ENCODE data around the gene NCF4. TPM values are rescaled to one million over a fixed set of nuclear protein-coding genes. Genes with fewer than 3 reads are reported as not detected.

NCF4 gene
- total and polyA plus RNA-seq, 2 of the 4 experiments (the other 2 are of a cell fraction) = not detected

- Histone ChIP-seq H3K79me1 (ENCODE audit: low read depth in 1 of 2, low read length in 2 of 2) (no peaks in the 10 kb centered on the region), H4K91ac (ENCODE audit: insufficient read depth, low read depth, low read length) (no peak overlapping the region), H3K4me1 (ENCODE audit: control insufficient read depth, insufficient read depth, low read length) (no peaks in the 10 kb centered on the region), H4K8ac (ENCODE audit: low read depth in 2 of 2, low read length in 2 of 2) (no peak overlapping the region), H2AK9ac (replicated peaks; ENCODE audit: low read depth, low read length, poor library complexity) (no peak overlapping the region), H3K14ac (replicated peaks; ENCODE audit: low read depth, low read length) (no peak overlapping the region), H4K20me1 (ENCODE audit: insufficient read depth, low read length) (no peaks in the 10 kb centered on the region), H3K27ac (ENCODE audit: insufficient read depth, low read length) (no peak overlapping the region), H3K36me3 (ENCODE audit: control insufficient read depth, insufficient read depth, low read length) (no peaks in the 10 kb centered on the region), H2BK120ac (ENCODE audit: low read depth, low read length) (no peak overlapping the region), H3K9ac (ENCODE audit: low read depth, low read length) (no peak overlapping the region), H3K4me3 (ENCODE audit: insufficient read depth, low read depth, low read length) (no peak overlapping the region), H3K27me3 (ENCODE audit: control insufficient read depth, insufficient read depth, low read length) (peaks cover 24% of the 10 kb centered on the region), H3K9me3 (ENCODE audit: control insufficient read depth, insufficient read depth, low read length) (0 out of 2 replicates have a peak, but pooled peaks cover 2% of the 10 kb centered on the region), H4K5ac (ENCODE audit: low read depth, low read length) (no peak overlapping the region), H2AK5ac (ENCODE audit: low read depth, low read length) (no peak overlapping the region), H2BK5ac (ENCODE audit: low read depth, low read length, poor library complexity, severe bottlenecking) (no peak overlapping the region), H3K4ac (ENCODE audit: low read depth, low read length) (no peak overlapping the region), H3K18ac (ENCODE audit: low read depth, low read length) (no peak overlapping the region), H3K9me1 (ENCODE audit: insufficient read depth, low read length) (no peaks in the 10 kb centered on the region), H2BK15ac (ENCODE audit: low read depth, low read length) (no peak overlapping the region), H3K23ac (ENCODE audit: low read depth, low read length) (no peak overlapping the region), H3K56ac (ENCODE audit: extremely low read depth, insufficient read depth, low read length) (no peak overlapping the region), H3K4me2 (ENCODE audit: low read depth, low read length) (no peak overlapping the region), H2AFZ (replicated peaks; ENCODE audit: low read length, poor library complexity) (no peak overlapping the region), H2BK20ac (ENCODE audit: low read depth, low read length) (no peak overlapping the region)
- dilution Hi-C loops (cut with HindIII; ENCODE audit: low sequenced_read_pairs, unreplicated experiment) (no loop called here), in situ Hi-C loops (cut with MboI; ENCODE audit: low sequenced_read_pairs) (no loop called here), intact Hi-C loops (cut with micrococcal nuclease) (no loop called here)
- ATAC-seq (ENCODE audit: low read depth) (no peak), DNase-seq (no peak)
- CTCF ChIA-PET = interaction anchor here (0.8 kb wide), 1 partner anchor 24 kb away, joined by 3 read pairs; no protein-coding TSS in a partner anchor
- TF ChIP-seq POLR2A (IDR thresholded peaks at IDR 0.05; ENCODE audit: low read depth, low read length) = no peak
- TF ChIP-seq, protein P1, sequence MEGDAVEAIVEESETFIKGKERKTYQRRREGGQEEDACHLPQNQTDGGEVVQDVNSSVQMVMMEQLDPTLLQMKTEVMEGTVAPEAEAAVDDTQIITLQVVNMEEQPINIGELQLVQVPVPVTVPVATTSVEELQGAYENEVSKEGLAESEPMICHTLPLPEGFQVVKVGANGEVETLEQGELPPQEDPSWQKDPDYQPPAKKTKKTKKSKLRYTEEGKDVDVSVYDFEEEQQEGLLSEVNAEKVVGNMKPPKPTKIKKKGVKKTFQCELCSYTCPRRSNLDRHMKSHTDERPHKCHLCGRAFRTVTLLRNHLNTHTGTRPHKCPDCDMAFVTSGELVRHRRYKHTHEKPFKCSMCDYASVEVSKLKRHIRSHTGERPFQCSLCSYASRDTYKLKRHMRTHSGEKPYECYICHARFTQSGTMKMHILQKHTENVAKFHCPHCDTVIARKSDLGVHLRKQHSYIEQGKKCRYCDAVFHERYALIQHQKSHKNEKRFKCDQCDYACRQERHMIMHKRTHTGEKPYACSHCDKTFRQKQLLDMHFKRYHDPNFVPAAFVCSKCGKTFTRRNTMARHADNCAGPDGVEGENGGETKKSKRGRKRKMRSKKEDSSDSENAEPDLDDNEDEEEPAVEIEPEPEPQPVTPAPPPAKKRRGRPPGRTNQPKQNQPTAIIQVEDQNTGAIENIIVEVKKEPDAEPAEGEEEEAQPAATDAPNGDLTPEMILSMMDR (conservative IDR thresholded peaks at IDR 0.05; ENCODE audit: low read depth, low read length) = no peak
- TF ChIP-seq MAZ (IDR thresholded peaks at IDR 0.05; ENCODE audit: borderline replicate concordance, low read depth, low read length) = no peak
- TF ChIP-seq RAD21 (IDR thresholded peaks at IDR 0.05; ENCODE audit: low read length) = no peak
- no peak for TF ChIP-seq BHLHE40 (IDR thresholded peaks at IDR 0.05; ENCODE audit: low read depth, low read length)
- no peak for TF ChIP-seq MXI1 (IDR thresholded peaks at IDR 0.05; ENCODE audit: borderline replicate concordance, low read depth, low read length)
- TF ChIP-seq CHD1 (IDR thresholded peaks at IDR 0.05; ENCODE audit: low read depth, low read length) = no peak
- no peak for TF ChIP-seq CEBPB (IDR thresholded peaks at IDR 0.05; ENCODE audit: low read depth, low read length)
- TF ChIP-seq USF2 (IDR thresholded peaks at IDR 0.05; ENCODE audit: low read depth, low read length) = no peak
- TF ChIP-seq, protein P2, sequence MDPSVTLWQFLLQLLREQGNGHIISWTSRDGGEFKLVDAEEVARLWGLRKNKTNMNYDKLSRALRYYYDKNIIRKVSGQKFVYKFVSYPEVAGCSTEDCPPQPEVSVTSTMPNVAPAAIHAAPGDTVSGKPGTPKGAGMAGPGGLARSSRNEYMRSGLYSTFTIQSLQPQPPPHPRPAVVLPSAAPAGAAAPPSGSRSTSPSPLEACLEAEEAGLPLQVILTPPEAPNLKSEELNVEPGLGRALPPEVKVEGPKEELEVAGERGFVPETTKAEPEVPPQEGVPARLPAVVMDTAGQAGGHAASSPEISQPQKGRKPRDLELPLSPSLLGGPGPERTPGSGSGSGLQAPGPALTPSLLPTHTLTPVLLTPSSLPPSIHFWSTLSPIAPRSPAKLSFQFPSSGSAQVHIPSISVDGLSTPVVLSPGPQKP (IDR thresholded peaks at IDR 0.05; ENCODE audit: borderline replicate concordance, low read depth, low read length) = no peak
- no peak for TF ChIP-seq RFX5 (IDR thresholded peaks at IDR 0.05; ENCODE audit: low read depth, low read length)
- TF ChIP-seq MAFK (IDR thresholded peaks at IDR 0.05; ENCODE audit: low read depth, low read length) = no peak
- no peak for TF ChIP-seq NFE2L2 (IDR thresholded peaks at IDR 0.05; ENCODE audit: low read depth, low read length)
- no peak for TF ChIP-seq SMC3 (IDR thresholded peaks at IDR 0.05; ENCODE audit: low read depth, low read length)
- no peak for TF ChIP-seq RCOR1 (IDR thresholded peaks at IDR 0.05; ENCODE audit: insufficient replicate concordance, low read length)
- TF ChIP-seq FOS (IDR thresholded peaks at IDR 0.05; ENCODE audit: low read depth, low read length) = no peak
- POLR2A ChIA-PET (ENCODE audit: unreplicated experiment) = no interaction called here
- WGBS, 2 experiments (ENCODE audit: extremely low coverage in 2 of 2, insufficient read length in 1 of 2) = 20% methylated on average over 3 of the region's 3 CpGs; no CpG with 5 or more reads in 1 of the 2 experiments
- BruUV-seq (replicated peaks) = no TSS peak
Observed at GRCh38 chr22:36897611-36898010, 36.8 kb downstream of the NCF4 start.

Data from IMR-90 (cell line).